ENCODE data around the gene RNF217. TPM values are rescaled to one million over a fixed set of nuclear protein-coding genes. Genes with fewer than 3 reads are reported as not detected.

Gene RNF217
- total RNA-seq, 1 donor from 2014 or later: 8.7 TPM

DNA sequence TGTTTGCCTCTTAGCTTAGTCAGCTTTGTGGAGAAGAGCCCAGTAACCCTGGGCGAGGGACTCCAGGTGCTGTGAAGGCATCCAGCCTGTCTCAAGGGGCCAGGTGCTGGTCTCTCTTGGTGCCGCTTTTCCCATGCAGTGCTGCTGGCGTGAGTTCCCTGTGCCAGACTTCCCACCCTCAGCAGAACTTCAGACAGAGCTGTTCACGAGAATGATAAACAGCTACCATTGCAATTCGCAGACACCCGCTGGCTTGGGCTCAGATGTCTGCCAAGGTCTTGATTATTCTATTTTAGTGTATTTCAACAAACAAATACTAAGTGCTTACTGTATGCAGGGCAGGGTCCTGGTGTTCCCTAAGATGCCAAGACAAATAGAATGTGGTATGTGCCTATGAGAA, 57.7 kb downstream of the RNF217 start:
- H3K36me3 Mint-ChIP-seq (ENCODE audit: low read depth): no peaks in the 10 kb centered on the region
- H3K27ac Mint-ChIP-seq (ENCODE audit: unreplicated experiment): no peak overlapping the region
- no peak for DNase-seq (ENCODE audit: low read depth, low spot score)
- TF ChIP-seq, protein P1, sequence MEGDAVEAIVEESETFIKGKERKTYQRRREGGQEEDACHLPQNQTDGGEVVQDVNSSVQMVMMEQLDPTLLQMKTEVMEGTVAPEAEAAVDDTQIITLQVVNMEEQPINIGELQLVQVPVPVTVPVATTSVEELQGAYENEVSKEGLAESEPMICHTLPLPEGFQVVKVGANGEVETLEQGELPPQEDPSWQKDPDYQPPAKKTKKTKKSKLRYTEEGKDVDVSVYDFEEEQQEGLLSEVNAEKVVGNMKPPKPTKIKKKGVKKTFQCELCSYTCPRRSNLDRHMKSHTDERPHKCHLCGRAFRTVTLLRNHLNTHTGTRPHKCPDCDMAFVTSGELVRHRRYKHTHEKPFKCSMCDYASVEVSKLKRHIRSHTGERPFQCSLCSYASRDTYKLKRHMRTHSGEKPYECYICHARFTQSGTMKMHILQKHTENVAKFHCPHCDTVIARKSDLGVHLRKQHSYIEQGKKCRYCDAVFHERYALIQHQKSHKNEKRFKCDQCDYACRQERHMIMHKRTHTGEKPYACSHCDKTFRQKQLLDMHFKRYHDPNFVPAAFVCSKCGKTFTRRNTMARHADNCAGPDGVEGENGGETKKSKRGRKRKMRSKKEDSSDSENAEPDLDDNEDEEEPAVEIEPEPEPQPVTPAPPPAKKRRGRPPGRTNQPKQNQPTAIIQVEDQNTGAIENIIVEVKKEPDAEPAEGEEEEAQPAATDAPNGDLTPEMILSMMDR (conservative IDR thresholded peaks at IDR 0.05): no peak
- no peaks in the 10 kb centered on the region for H3K9me3 Mint-ChIP-seq
- H3K27me3 Mint-ChIP-seq (ENCODE audit: low read depth): no peaks in the 10 kb centered on the region
- H3K4me3 Mint-ChIP-seq: no peak overlapping the region
- peaks cover 8% of the 10 kb centered on the region for H3K4me1 Mint-ChIP-seq

DNA sequence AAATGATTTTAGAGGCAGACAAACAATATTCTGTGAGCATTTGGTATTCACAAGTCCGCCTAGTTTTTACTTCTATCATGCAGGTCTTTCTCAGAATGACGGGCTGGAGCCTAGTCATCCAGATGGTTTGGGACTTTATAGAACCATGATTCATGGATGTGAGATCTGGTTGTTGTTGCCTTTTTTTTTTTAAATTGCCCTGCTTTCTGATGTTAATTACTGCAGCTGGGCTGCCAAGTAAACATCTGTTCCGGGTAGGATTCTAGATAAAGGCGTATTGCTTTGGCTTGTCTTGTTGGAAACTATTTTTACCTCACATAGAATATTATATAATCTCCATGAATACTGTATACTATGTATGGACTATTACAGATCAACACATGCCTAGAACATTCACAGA, 58.1 kb downstream of the RNF217 start:
- DNase-seq (ENCODE audit: low read depth, low spot score): no peak
- Mint-ChIP-seq H3K4me3 (no peak overlapping the region), H3K9me3 (no peaks in the 10 kb centered on the region), H3K4me1 (peaks cover 8% of the 10 kb centered on the region), H3K27ac (ENCODE audit: unreplicated experiment) (no peak overlapping the region), H3K36me3 (ENCODE audit: low read depth) (no peaks in the 10 kb centered on the region), H3K27me3 (ENCODE audit: low read depth) (no peaks in the 10 kb centered on the region)
- TF ChIP-seq, protein P1 (conservative IDR thresholded peaks at IDR 0.05): no peak

DNA sequence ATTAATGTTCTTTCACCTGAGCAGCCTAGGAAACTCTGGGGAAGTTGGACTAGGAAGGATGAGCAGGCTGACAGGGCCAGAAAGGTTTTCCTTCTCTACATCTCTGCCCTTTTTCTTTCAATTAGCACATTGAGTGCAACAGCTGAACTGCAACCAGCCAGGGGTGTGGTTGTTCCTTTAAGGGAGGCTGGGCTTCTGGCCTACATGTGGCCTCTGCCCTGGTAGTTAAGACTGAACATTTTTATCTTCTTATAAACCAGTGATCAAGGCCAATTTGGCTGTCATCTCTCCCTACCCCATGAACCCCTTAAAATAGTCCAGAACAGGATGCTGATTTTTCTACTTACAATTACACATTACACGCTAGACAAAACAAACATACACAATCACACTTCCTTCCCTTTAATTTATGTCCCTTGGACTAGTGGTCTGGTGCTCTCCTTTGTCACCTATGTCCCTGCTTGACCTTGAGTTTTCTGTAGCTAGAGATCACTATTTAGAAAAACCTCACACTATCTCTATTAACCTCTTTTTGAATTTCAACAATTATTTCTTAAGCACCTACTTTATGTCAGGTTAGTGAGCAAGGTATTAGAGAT, 60.3 kb downstream of the RNF217 start:
- Mint-ChIP-seq H3K9me3 (peaks cover under 1% of the 10 kb centered on the region), H3K27me3 (ENCODE audit: low read depth) (no peaks in the 10 kb centered on the region), H3K4me3 (no peak overlapping the region), H3K4me1 (peaks cover 8% of the 10 kb centered on the region), H3K27ac (ENCODE audit: unreplicated experiment) (no peak overlapping the region), H3K36me3 (ENCODE audit: low read depth) (peaks cover under 1% of the 10 kb centered on the region)
- no peak for DNase-seq (ENCODE audit: low read depth, low spot score)
- TF ChIP-seq, protein P1 (conservative IDR thresholded peaks at IDR 0.05): no peak

DNA sequence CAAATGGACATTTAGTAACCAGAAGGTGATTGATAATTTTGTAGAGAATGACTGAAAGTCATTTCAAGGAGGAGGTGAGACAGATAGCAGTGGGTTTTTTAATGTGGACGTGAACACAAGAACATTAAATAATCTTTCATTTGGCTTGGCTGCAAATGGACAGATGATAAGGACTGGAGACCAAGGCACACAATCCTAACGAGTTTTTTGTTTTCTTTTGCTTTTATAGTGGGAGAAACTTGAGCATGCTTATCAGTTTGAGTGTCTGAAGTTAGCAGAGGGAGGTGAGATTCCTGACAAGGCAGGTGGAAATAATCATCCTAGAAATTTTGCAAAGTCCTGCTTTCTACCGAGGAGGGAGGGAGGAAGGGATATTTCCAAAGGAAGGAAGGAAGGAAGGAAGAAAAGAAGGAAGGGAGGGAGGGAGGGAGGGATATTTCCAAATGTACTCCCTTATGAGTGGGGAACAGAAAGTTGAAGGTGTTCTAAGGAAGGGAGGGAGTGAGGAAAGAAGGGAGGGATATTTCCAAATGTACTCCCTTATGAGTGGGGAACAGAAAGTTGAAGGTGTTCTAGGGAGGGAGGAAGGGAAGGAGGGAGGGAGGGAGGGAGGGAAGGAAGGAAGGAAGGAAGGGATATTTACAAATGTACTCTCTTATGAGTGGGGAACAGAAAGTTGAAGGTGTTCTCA, 63.1 kb downstream of the RNF217 start:
- Mint-ChIP-seq H3K9me3 (peaks cover 5% of the 10 kb centered on the region), H3K27ac (ENCODE audit: unreplicated experiment) (no peak overlapping the region), H3K4me3 (no peak overlapping the region), H3K36me3 (ENCODE audit: low read depth) (peaks cover 5% of the 10 kb centered on the region), H3K27me3 (ENCODE audit: low read depth) (no peaks in the 10 kb centered on the region), H3K4me1 (peaks cover 14% of the 10 kb centered on the region)
- no peak for DNase-seq (ENCODE audit: low read depth, low spot score)
- TF ChIP-seq, protein P1 (conservative IDR thresholded peaks at IDR 0.05): no peak

DNA sequence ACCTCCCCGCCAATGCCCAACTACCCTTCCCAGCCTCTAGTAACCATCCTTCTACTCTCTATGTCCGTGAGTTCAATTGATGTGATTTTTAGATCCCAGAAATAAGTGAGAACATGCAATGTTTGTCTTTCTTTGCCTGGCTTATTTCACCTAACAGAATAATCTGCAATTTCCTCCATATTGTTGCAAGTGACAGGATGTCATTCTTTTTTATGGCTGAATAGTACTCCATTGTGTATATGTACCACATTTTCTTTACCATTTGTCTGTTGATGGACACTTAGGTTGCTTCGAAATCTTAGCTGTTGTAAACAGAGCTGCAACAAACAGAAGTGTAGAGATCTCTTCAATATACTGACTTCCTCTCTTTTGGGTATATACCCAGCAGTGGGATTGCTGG, 65.0 kb downstream of the RNF217 start:
- TF ChIP-seq, protein P1 (conservative IDR thresholded peaks at IDR 0.05): no peak
- Mint-ChIP-seq H3K27ac (ENCODE audit: unreplicated experiment) (no peak overlapping the region), H3K27me3 (ENCODE audit: low read depth) (no peaks in the 10 kb centered on the region), H3K4me3 (no peak overlapping the region), H3K36me3 (ENCODE audit: low read depth) (peaks cover 9% of the 10 kb centered on the region), H3K4me1 (peaks cover 12% of the 10 kb centered on the region), H3K9me3 (peaks cover 11% of the 10 kb centered on the region)
- no peak for DNase-seq (ENCODE audit: low read depth, low spot score)
